Smooth muscle cell (in vitro differentiated cells): ENCODE measurements around the gene C1QC. TPM values are rescaled to one million over a fixed set of nuclear protein-coding genes. Genes with fewer than 3 reads are reported as not detected.

Experiments
- DNase-seq: peaks from one replicate; lab custom pipeline; 2025; ENCODE audit not compliant: unreplicated experiment; lab: John Stamatoyannopoulos, UW
- H2AFZ ChIP-seq: fragments of 200-600 bp; sonication (generic); 2 replicates; pipeline ENCODE4 v1.6.0; 2016; ENCODE audit warnings: antibody characterized with exemption, low read depth, mild to moderate bottlenecking
- H3F3A ChIP-seq: fragments of 200-600 bp; sonication (generic); 2 replicates; pipeline ENCODE4 v1.6.0; 2017; ENCODE audit warnings: antibody characterized with exemption, low read depth
- H3K27ac ChIP-seq: fragments of 200-600 bp; sonication (generic); 2 replicates; pipeline ENCODE4 v1.5.1; 2016; ENCODE audit warnings: low read depth, mild to moderate bottlenecking
- H3K27me3 ChIP-seq: fragments of 200-600 bp; sonication (generic); 2 replicates; pipeline ENCODE4 v1.6.1; 2016; ENCODE audit warnings: low read depth, mild to moderate bottlenecking
- H3K36me3 ChIP-seq: fragments of 200-600 bp; sonication (generic); 2 replicates; pipeline ENCODE4 v1.5.1; 2016; ENCODE audit warnings: low read depth
- H3K4me1 ChIP-seq: fragments of 200-600 bp; sonication (generic); 2 replicates; pipeline ENCODE4 v1.5.1; 2016; ENCODE audit warnings: low read depth
- H3K4me2 ChIP-seq: fragments of 200-600 bp; sonication (generic); 2 replicates; pipeline ENCODE4 v1.6.0; 2016; ENCODE audit warnings: mild to moderate bottlenecking
- H3K4me3 ChIP-seq: fragments of 200-600 bp; sonication (generic); 2 replicates; pipeline ENCODE4 v1.5.1; 2016; ENCODE audit warnings: mild to moderate bottlenecking
- H3K79me2 ChIP-seq: fragments of 200-600 bp; sonication (generic); 2 replicates; pipeline ENCODE4 v1.6.0; 2016; ENCODE audit warnings: low read depth, mild to moderate bottlenecking
- H3K9ac ChIP-seq: fragments of 200-600 bp; sonication (generic); 2 replicates; pipeline ENCODE4 v1.6.0; 2016; ENCODE audit warnings: low read depth
- H3K9me3 ChIP-seq: fragments of 200-600 bp; sonication (generic); replicated peaks from 2 replicates; pipeline ENCODE4 v1.5.1; 2016; ENCODE audit warnings: low read depth
- H4K20me1 ChIP-seq: fragments of 200-600 bp; sonication (generic); 2 replicates; pipeline ENCODE4 v1.6.0; 2016; ENCODE audit warnings: low read depth
- CTCF ChIP-seq: fragments of 200-600 bp; sonication (generic); IDR thresholded peaks from 2 replicates; pipeline ENCODE4 v1.5.1; 2017; ENCODE audit warnings: borderline replicate concordance, mild to moderate bottlenecking, antibody characterized with exemption; ENCODE audit not compliant: insufficient read depth, poor library complexity, severe bottlenecking
- WGBS: methylation state at CpG from one replicate; pipeline ENCODE4 v1.1.7; 2016; ENCODE audit warnings: low lambda C conversion rate; 5-methylcytosine and 5-hydroxymethylcytosine counted together
- polyA plus RNA-seq: library from polyadenylated mRNA; unstranded; fragments of >200 nt; fragmentation: Nextera tagmentation; extraction: Ambion mirVana; gene quantifications from 2 replicates; pipeline ENCODE4 v1.2.1, GENCODE V29; 2016
- total RNA-seq: library from RNA; depleted of rRNA; stranded (reverse); fragments of >200 nt; gene quantifications from 2 replicates; pipeline ENCODE4 v1.2.3, GENCODE V29; 2014

Gene C1QC
- total and polyA plus RNA-seq, 2 experiments from 2014 or later: not detected

GRCh38 chr1:22688466-22688865 is 45.0 kb downstream of the C1QC start:
- no peak overlapping the region for H3K4me2 ChIP-seq
- H3K27ac ChIP-seq: no peak overlapping the region
- no peak overlapping the region for H3K4me3 ChIP-seq
- no peak for DNase-seq
- no peaks in the 10 kb centered on the region for H3K9me3 ChIP-seq
- H3K79me2 ChIP-seq: no peaks in the 10 kb centered on the region
- H3F3A ChIP-seq: no peaks in the 10 kb centered on the region
- no peak overlapping the region for H2AFZ ChIP-seq
- no peak overlapping the region for H3K9ac ChIP-seq
- H3K27me3 ChIP-seq: peaks cover 49% of the 10 kb centered on the region
- H3K4me1 ChIP-seq: peaks cover 19% of the 10 kb centered on the region
- TF ChIP-seq CTCF: no peak
- no peaks in the 10 kb centered on the region for H3K36me3 ChIP-seq
- H4K20me1 ChIP-seq: no peaks in the 10 kb centered on the region

GRCh38 chr1:22689505-22689904 is 46.1 kb downstream of the C1QC start:
- Histone ChIP-seq H3K36me3 (no peaks in the 10 kb centered on the region), H3K9ac (no peak overlapping the region), H3K4me2 (no peak overlapping the region), H4K20me1 (no peaks in the 10 kb centered on the region), H3F3A (no peaks in the 10 kb centered on the region), H3K27me3 (peaks cover 45% of the 10 kb centered on the region), H2AFZ (no peak overlapping the region), H3K4me3 (no peak overlapping the region), H3K27ac (no peak overlapping the region), H3K4me1 (peaks cover 19% of the 10 kb centered on the region), H3K9me3 (no peaks in the 10 kb centered on the region), H3K79me2 (no peaks in the 10 kb centered on the region)
- no peak for DNase-seq
- no peak for TF ChIP-seq CTCF
- WGBS: 46% methylated on average over 11 of the region's 11 CpGs

GRCh38 chr1:22691031-22691753 is 47.8 kb downstream of the C1QC start:
- Histone ChIP-seq H3K9ac (no peak overlapping the region), H3K9me3 (no peaks in the 10 kb centered on the region), H3K27ac (no peak overlapping the region), H3K4me2 (no peak overlapping the region), H3K36me3 (no peaks in the 10 kb centered on the region), H3K79me2 (no peaks in the 10 kb centered on the region), H3K4me1 (peaks cover 8% of the 10 kb centered on the region), H2AFZ (no peak overlapping the region), H3F3A (no peaks in the 10 kb centered on the region), H3K27me3 (peaks cover 34% of the 10 kb centered on the region), H3K4me3 (no peak overlapping the region), H4K20me1 (no peaks in the 10 kb centered on the region)
- no peak for DNase-seq
- no peak for TF ChIP-seq CTCF
- 83% methylated on average over 13 of the region's 13 CpGs for WGBS

DNA sequence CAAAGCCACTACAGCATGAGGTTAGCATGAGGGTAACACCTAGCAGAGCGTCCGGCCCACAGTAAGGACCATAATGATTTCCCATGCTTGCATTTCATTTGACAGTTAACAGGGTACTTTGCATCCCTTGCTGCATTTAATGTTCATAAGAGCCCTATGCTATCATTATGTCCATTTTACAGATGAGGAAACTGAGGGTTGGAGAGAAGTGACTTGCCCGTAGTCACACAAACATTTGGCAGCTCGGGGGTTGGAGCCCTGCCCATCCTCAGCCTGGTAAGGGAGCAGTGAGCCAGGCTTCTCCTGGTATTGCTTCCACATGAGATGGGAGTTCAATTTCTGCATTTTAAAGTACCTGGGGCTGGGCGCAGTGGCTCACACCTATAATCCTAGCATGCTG is 50.7 kb downstream of the C1QC start:
- Histone ChIP-seq H3K4me1 (peaks cover 7% of the 10 kb centered on the region), H3K27ac (no peak overlapping the region)
- 94% methylated on average over 5 of the region's 5 CpGs for WGBS

More for the DNA sequence above, 50.7 kb downstream of the C1QC start:
- no peak for DNase-seq
- H3K9ac ChIP-seq: no peak overlapping the region
- H3K27me3 ChIP-seq: peaks cover 16% of the 10 kb centered on the region
- H4K20me1 ChIP-seq: no peaks in the 10 kb centered on the region
- H3K4me2 ChIP-seq: no peak overlapping the region
- TF ChIP-seq CTCF: no peak
- H2AFZ ChIP-seq: no peak overlapping the region
- H3K9me3 ChIP-seq: no peaks in the 10 kb centered on the region
- no peaks in the 10 kb centered on the region for H3F3A ChIP-seq
- H3K36me3 ChIP-seq: no peaks in the 10 kb centered on the region
- H3K4me3 ChIP-seq: no peak overlapping the region
- no peaks in the 10 kb centered on the region for H3K79me2 ChIP-seq
